HepG2 (cell line): Measurements from ENCODE around the gene GFOD1. TPM values are rescaled to one million over a fixed set of nuclear protein-coding genes. Genes with fewer than 3 reads are reported as not detected.
A peak's percentile ranks its signal among the peaks of the same experiment; 100 is the strongest.

Experiments
- AGO1 ChIP-seq: fragments of 200-400 bp; formaldehyde crosslinking; IDR thresholded peaks from 2 replicates; pipeline ENCODE4 v1.6.1; 2017; ENCODE audit warnings: mild to moderate bottlenecking, low read depth, low read length, moderate library complexity; ENCODE audit not compliant: poor library complexity, severe bottlenecking
- CBFB ChIP-seq: sonication (generic); formaldehyde crosslinking; IDR thresholded peaks from 2 replicates; pipeline ENCODE4 v1.4.0; 2020; ENCODE audit warnings: missing genetic modification reagents
- DMAP1 ChIP-seq: IDR thresholded peaks from 2 replicates; pipeline ENCODE4 v1.6.1; 2016
- FOSL2 ChIP-seq: sonication (generic); formaldehyde crosslinking; IDR thresholded peaks from 2 replicates; pipeline ENCODE4 v1.4.0; 2020; ENCODE audit warnings: missing genetic modification reagents
- HDAC2 ChIP-seq: sonication (generic); formaldehyde crosslinking; IDR thresholded peaks from 2 replicates; pipeline ENCODE4 v1.4.0; 2020; ENCODE audit warnings: missing genetic modification reagents
- HMG20A ChIP-seq: IDR thresholded peaks from 2 replicates; pipeline ENCODE4 v1.6.1; 2016; ENCODE audit warnings: borderline replicate concordance
- HNF1B ChIP-seq: sonication (generic); formaldehyde crosslinking; IDR thresholded peaks from 2 replicates; pipeline ENCODE4 v1.5.1; 2020; ENCODE audit warnings: mild to moderate bottlenecking, moderate library complexity, missing genetic modification reagents
- MAFF ChIP-seq: IDR thresholded peaks from 2 replicates; pipeline ENCODE4 v1.6.1; 2011; ENCODE audit warnings: low read depth, low read length, improper control_type of control experiment
- NCOA5 ChIP-seq: sonication (generic); formaldehyde crosslinking; IDR thresholded peaks from 2 replicates; pipeline ENCODE4 v1.4.0; 2020; ENCODE audit warnings: missing genetic modification reagents
- NR0B2 ChIP-seq: sonication (generic); formaldehyde crosslinking; IDR thresholded peaks from 2 replicates; pipeline ENCODE4 v1.4.0; 2020; ENCODE audit warnings: mild to moderate bottlenecking, missing genetic modification reagents
- RCOR2 ChIP-seq: IDR thresholded peaks from 2 replicates; pipeline ENCODE4 v1.6.1; 2016; ENCODE audit warnings: missing biosample characterization, missing genetic modification reagents
- RFXANK ChIP-seq: IDR thresholded peaks from 2 replicates; pipeline ENCODE4 v1.6.1; 2016
- SMAD3 ChIP-seq: sonication (generic); formaldehyde crosslinking; IDR thresholded peaks from 2 replicates; pipeline ENCODE4 v1.4.0; 2020; ENCODE audit warnings: missing genetic modification reagents
- SMC3 ChIP-seq: IDR thresholded peaks from 2 replicates; pipeline ENCODE4 v1.6.1; 2011; ENCODE audit warnings: low read length, improper control_type of control experiment
- TCF12 ChIP-seq, 2 experiments: fragments of 450-650 bp in 1 of 2; sonication (generic) in 1 of 2; formaldehyde crosslinking in 1 of 2; IDR thresholded peaks; 2 replicates each; pipeline versions ENCODE4 v1.6.1 to v1.8.0; 2017 to 2022; ENCODE audit warnings: antibody characterized with exemption in 1 of 2, mild to moderate bottlenecking in 1 of 2, missing genetic modification reagents in 1 of 2, moderate library complexity in 1 of 2
- YEATS4 ChIP-seq: sonication (generic); formaldehyde crosslinking; IDR thresholded peaks from 2 replicates; pipeline ENCODE4 v1.4.0; 2020; ENCODE audit warnings: missing genetic modification reagents, borderline replicate concordance
- ZEB1 ChIP-seq: IDR thresholded peaks from 2 replicates; pipeline ENCODE4 v1.6.1; 2012; ENCODE audit warnings: mild to moderate bottlenecking, low read depth, inconsistent platforms; ENCODE audit not compliant: insufficient replicate concordance
- ZNF121 ChIP-seq: sonication (generic); formaldehyde crosslinking; IDR thresholded peaks from 2 replicates; pipeline ENCODE4 v1.5.0; 2020; ENCODE audit warnings: mild to moderate bottlenecking, missing genetic modification reagents
- ZNF383 ChIP-seq: sonication (generic); formaldehyde crosslinking; IDR thresholded peaks from 2 replicates; pipeline ENCODE4 v1.4.0; 2020; ENCODE audit warnings: missing genetic modification reagents, mild to moderate bottlenecking, borderline replicate concordance
- ZNF432 ChIP-seq: sonication (generic); formaldehyde crosslinking; IDR thresholded peaks from 2 replicates; pipeline ENCODE4 v1.5.0; 2020; ENCODE audit warnings: missing genetic modification reagents, mild to moderate bottlenecking, borderline replicate concordance
- ZNF569 ChIP-seq: sonication (generic); formaldehyde crosslinking; IDR thresholded peaks from 2 replicates; pipeline ENCODE4 v1.5.0; 2020; ENCODE audit warnings: mild to moderate bottlenecking, missing genetic modification reagents, moderate library complexity, borderline replicate concordance
- ZNF577 ChIP-seq: sonication (generic); formaldehyde crosslinking; IDR thresholded peaks from 2 replicates; pipeline ENCODE4 v1.4.0; 2020; ENCODE audit warnings: mild to moderate bottlenecking, low read depth, missing genetic modification reagents, borderline replicate concordance
- ZNF614 ChIP-seq: IDR thresholded peaks from 2 replicates; pipeline ENCODE4 v1.6.1; 2018; ENCODE audit warnings: missing biosample characterization, missing genetic modification reagents, inconsistent platforms, borderline replicate concordance
- ZNF652 ChIP-seq: IDR thresholded peaks from 2 replicates; pipeline ENCODE4 v1.6.1; 2016; ENCODE audit warnings: low read depth, borderline replicate concordance
- ZNF674 ChIP-seq: sonication (generic); formaldehyde crosslinking; IDR thresholded peaks from 2 replicates; pipeline ENCODE4 v1.5.0; 2020; ENCODE audit warnings: low read depth, mild to moderate bottlenecking, missing genetic modification reagents
- ZNF703 ChIP-seq: sonication (generic); formaldehyde crosslinking; IDR thresholded peaks from 2 replicates; pipeline ENCODE4 v1.5.1; 2020; ENCODE audit warnings: missing genetic modification reagents, mild to moderate bottlenecking, moderate library complexity, borderline replicate concordance
- polyA plus RNA-seq, 8 experiments: library from polyadenylated mRNA; depleted of rRNA in 3 of 8; stranded (reverse) in 7 of 8; unstranded in 1 of 8; fragments of >200 nt; fragmentation: Illumina TruSeq in 4 of 8; extraction: Trizol in 4 of 8; gene quantifications; 2 replicates each; pipeline versions ENCODE4 v1.2.1 to v1.2.3, GENCODE V29; 2011 to 2016; ENCODE audit warnings: low read depth in 4 of 8, missing spikeins in 1 of 8, mixed read lengths in 1 of 8; ENCODE audit not compliant: insufficient read depth in 1 of 8
- total RNA-seq, 5 experiments: library from RNA; depleted of rRNA; stranded (reverse); fragments of >200 nt; fragmentation: Illumina TruSeq; extraction: Trizol; gene quantifications; 2 replicates each; pipeline ENCODE4 v1.2.3, GENCODE V29; 2016; ENCODE audit warnings: low read depth in 1 of 5
- TF ChIP-seq, protein P1 (sequence below): sonication (generic); formaldehyde crosslinking; IDR thresholded peaks from 2 replicates; pipeline ENCODE4 v1.4.0; 2020; ENCODE audit warnings: missing genetic modification reagents

The GFOD1 gene
- total and polyA plus RNA-seq, 2 of the 13 experiments (the other 11 are each of a cell fraction or from before 2014, with no cell fraction given), result 1.9 to 6.4 TPM

DNA sequence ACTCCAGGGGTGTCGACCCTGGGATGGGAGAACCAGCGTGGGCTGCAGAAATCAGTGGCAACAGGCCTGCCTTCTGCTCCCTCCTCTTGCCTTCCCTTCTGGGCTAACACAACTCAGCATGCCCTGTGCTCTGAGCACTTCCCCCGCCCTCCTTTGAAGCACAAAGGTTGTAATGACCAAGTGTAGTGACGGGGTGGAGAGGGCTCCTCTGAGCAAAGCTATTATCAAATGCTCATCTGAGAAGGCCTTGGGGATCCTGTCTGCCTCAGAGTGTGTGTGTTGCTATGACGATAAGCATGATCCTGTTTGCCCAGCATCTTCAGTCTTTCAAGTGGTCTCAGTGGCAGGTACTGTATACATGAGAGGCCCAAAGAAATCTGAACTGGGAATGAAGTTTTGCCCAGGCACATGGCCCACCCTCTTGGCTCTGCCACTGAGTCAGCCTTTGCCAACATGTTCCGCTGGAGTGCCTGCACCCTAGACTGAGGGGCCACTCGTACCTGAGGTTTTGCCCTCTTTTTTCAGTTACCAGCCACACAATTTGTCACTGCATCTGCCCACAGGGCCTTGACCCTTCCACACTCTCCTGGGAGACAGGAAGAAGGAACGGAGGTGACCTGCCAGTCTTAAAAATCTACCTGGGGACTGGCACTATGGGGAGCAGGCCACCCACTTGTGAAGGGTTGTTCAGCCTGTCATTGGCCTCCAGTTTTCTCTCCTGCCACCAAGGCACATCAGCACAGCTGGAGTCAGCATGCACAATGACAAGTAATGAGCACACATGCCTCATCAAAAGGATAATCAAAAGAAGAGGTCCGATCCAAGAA, 74.5 kb downstream of the GFOD1 start (continued):
- no peak for TF ChIP-seq NR0B2 (CRISPR knock-in tag)
- TF ChIP-seq YEATS4, result no peak
- no peak for TF ChIP-seq ZNF652 (CRISPR knock-in tag)
- TF ChIP-seq ZNF383 (CRISPR knock-in tag), result no peak
- no peak for TF ChIP-seq SMAD3 (CRISPR knock-in tag)
- TF ChIP-seq MAFF, result no peak
- TF ChIP-seq ZNF121 (CRISPR knock-in tag), result no peak
- TF ChIP-seq NCOA5 (CRISPR knock-in tag), result no peak
- no peak for TF ChIP-seq AGO1
- no peak for TF ChIP-seq CBFB (CRISPR knock-in tag)
- no peak for TF ChIP-seq HNF1B
- peak; percentile 31; the same call in 1 of the 2 replicates for TF ChIP-seq HDAC2
- no peak for TF ChIP-seq RFXANK
- no peak for TF ChIP-seq ZNF674 (CRISPR knock-in tag)
- no peak for TF ChIP-seq ZEB1
- no peak for TF ChIP-seq ZNF432 (CRISPR knock-in tag)
- TF ChIP-seq ZNF569, result no peak
- TF ChIP-seq DMAP1, result 0 out of 2 replicates have a peak, but pooled peaks have one; percentile 45
- TF ChIP-seq, protein P1, sequence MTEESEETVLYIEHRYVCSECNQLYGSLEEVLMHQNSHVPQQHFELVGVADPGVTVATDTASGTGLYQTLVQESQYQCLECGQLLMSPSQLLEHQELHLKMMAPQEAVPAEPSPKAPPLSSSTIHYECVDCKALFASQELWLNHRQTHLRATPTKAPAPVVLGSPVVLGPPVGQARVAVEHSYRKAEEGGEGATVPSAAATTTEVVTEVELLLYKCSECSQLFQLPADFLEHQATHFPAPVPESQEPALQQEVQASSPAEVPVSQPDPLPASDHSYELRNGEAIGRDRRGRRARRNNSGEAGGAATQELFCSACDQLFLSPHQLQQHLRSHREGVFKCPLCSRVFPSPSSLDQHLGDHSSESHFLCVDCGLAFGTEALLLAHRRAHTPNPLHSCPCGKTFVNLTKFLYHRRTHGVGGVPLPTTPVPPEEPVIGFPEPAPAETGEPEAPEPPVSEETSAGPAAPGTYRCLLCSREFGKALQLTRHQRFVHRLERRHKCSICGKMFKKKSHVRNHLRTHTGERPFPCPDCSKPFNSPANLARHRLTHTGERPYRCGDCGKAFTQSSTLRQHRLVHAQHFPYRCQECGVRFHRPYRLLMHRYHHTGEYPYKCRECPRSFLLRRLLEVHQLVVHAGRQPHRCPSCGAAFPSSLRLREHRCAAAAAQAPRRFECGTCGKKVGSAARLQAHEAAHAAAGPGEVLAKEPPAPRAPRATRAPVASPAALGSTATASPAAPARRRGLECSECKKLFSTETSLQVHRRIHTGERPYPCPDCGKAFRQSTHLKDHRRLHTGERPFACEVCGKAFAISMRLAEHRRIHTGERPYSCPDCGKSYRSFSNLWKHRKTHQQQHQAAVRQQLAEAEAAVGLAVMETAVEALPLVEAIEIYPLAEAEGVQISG (CRISPR knock-in tag), result peak; percentile 43; the same call in 1 of the 2 replicates
- TF ChIP-seq ZNF577 (CRISPR knock-in tag), result no peak
- no peak for TF ChIP-seq ZNF614 (CRISPR knock-in tag)
- no peak; the same call in 1 of the 2 replicates for TF ChIP-seq FOSL2
- TF ChIP-seq HMG20A (CRISPR knock-in tag), result peak; percentile 10; the same call in 1 of the 2 replicates
- no peak for TF ChIP-seq RCOR2 (CRISPR knock-in tag)
- TF ChIP-seq ZNF703, result no peak
- TF ChIP-seq SMC3, result no peak
- no peak for TF ChIP-seq TCF12 (IDR thresholded peaks at IDR 0.05)
- no peak for TF ChIP-seq TCF12 (CRISPR knock-in tag; IDR thresholded peaks at IDR 0.05)
